H1 (cell line): ENCODE data around the gene GALNT17. TPM values are rescaled to one million over a fixed set of nuclear protein-coding genes. Genes with fewer than 3 reads are reported as not detected.

ENCODE experiments used
- CTCF ChIA-PET: fragments of 300-600 bp; sonication (Branson Sonifier 250); formaldehyde crosslinking; loops from one replicate; lab custom pipeline; 2021; ENCODE audit not compliant: partially characterized antibody; lab: Charles Lee
- POLR2A ChIA-PET: fragments of 300-600 bp; sonication (Branson Sonifier 250); formaldehyde crosslinking; loops from one replicate; lab custom pipeline; 2021; ENCODE audit warnings: inconsistent platforms; ENCODE audit not compliant: partially characterized antibody; lab: Charles Lee
- DNase-seq, 2 experiments: peaks; one replicate each; pipeline versions ENCODE4 v3.0.0 to v3.0.0-alpha.2; 2010 to 2022; ENCODE audit warnings: low spot score in 2 of 2, low read depth in 1 of 2, mixed read lengths in 1 of 2
- FAIRE-seq: peaks from 2 replicates; lab custom pipeline; 2011; peaks lifted over from hg19 to GRCh38; lab: Jason Lieb, UNC
- H2AFZ ChIP-seq: 2 replicates; pipeline ENCODE4 v1.8.1; 2012; ENCODE audit warnings: low read length, inconsistent platforms
- H2AK5ac ChIP-seq: 2 replicates; pipeline ENCODE4 v1.6.1; 2013; ENCODE audit warnings: low read depth, low read length
- H2BK120ac ChIP-seq: replicated peaks from 2 replicates; pipeline ENCODE3; 2013; ENCODE audit warnings: low read depth, low read length, inconsistent platforms
- H2BK12ac ChIP-seq: 2 replicates; pipeline ENCODE4 v1.6.1; 2013; ENCODE audit warnings: low read depth, low read length
- H2BK15ac ChIP-seq: 2 replicates; pipeline ENCODE4 v1.6.1; 2013; ENCODE audit warnings: low read length
- H2BK20ac ChIP-seq: 2 replicates; pipeline ENCODE4 v1.6.1; 2013; ENCODE audit warnings: low read length
- H2BK5ac ChIP-seq: 2 replicates; pipeline ENCODE4 v1.6.1; 2013; ENCODE audit warnings: low read depth, low read length
- H3K14ac ChIP-seq: 2 replicates; pipeline ENCODE4 v1.6.1; 2013; ENCODE audit warnings: inconsistent platforms; ENCODE audit not compliant: insufficient read length
- H3K18ac ChIP-seq: 2 replicates; pipeline ENCODE4 v1.6.1; 2013; ENCODE audit warnings: low read length; ENCODE audit errors: extremely low read depth
- H3K23ac ChIP-seq: 2 replicates; pipeline ENCODE4 v1.6.1; 2013; ENCODE audit warnings: inconsistent platforms; ENCODE audit not compliant: insufficient read length
- H3K23me2 ChIP-seq: 2 replicates; pipeline ENCODE4 v1.6.1; 2013; ENCODE audit warnings: low read depth, low read length
- H3K27ac ChIP-seq: 2 replicates; pipeline ENCODE4 v1.6.1; 2011; ENCODE audit warnings: low read depth, low read length, inconsistent platforms
- H3K27me3 ChIP-seq, 4 experiments: replicated peaks in 1 of 4; 1 replicate in 1 of 4; 2 replicates in 3 of 4; pipeline versions ENCODE4 v1.6.1 to v1.8.1; 2011 to 2013; ENCODE audit warnings: low read length in 3 of 4, mild to moderate bottlenecking in 3 of 4, inconsistent platforms in 2 of 4, mixed read lengths in 2 of 4, moderate library complexity in 1 of 4; ENCODE audit not compliant: control insufficient read depth in 3 of 4, insufficient read depth in 3 of 4; ENCODE audit errors: extremely low read depth in 1 of 4
- H3K36me3 ChIP-seq, 4 experiments: 2 replicates each; pipeline versions ENCODE4 v1.6.1 to v1.8.1; 2011 to 2013; ENCODE audit warnings: mild to moderate bottlenecking in 4 of 4, low read length in 3 of 4, moderate library complexity in 2 of 4, control low read depth in 1 of 4, inconsistent platforms in 1 of 4; ENCODE audit not compliant: insufficient read depth in 4 of 4, control insufficient read depth in 2 of 4
- H3K4ac ChIP-seq: replicated peaks from 2 replicates; pipeline ENCODE3; 2013; ENCODE audit warnings: low read length, low read depth, mixed read lengths, inconsistent platforms; ENCODE audit not compliant: insufficient read length
- H3K4me1 ChIP-seq, 4 experiments: replicated peaks in 1 of 4; 1 replicate in 1 of 4; 2 replicates in 3 of 4; pipeline versions ENCODE4 v1.6.1 to v1.8.1; 2011 to 2013; ENCODE audit warnings: low read length in 3 of 4, inconsistent platforms in 2 of 4, mixed read lengths in 1 of 4; ENCODE audit not compliant: insufficient read depth in 4 of 4, control insufficient read depth in 3 of 4
- H3K4me2 ChIP-seq, 2 experiments: 2 replicates each; pipeline versions ENCODE4 v1.6.1 to v1.8.1; 2011 to 2013; ENCODE audit warnings: low read depth in 2 of 2, low read length in 2 of 2, control low read depth in 1 of 2, inconsistent platforms in 1 of 2, mild to moderate bottlenecking in 1 of 2; ENCODE audit not compliant: insufficient read depth in 1 of 2
- H3K4me3 ChIP-seq, 4 experiments: fragments of 200-600, 300-600 bp in 1 of 4; sonication (generic), shearing (Covaris generic), sonication (Bioruptor Twin) in 1 of 4; 2 replicates each; pipeline versions ENCODE4 v1.5.1 to v1.8.1; 2011 to 2016; ENCODE audit warnings: low read length in 4 of 4, low read depth in 3 of 4, control low read depth in 2 of 4, inconsistent platforms in 2 of 4, mild to moderate bottlenecking in 2 of 4, mixed read lengths in 1 of 4, moderate library complexity in 1 of 4; ENCODE audit not compliant: insufficient read depth in 2 of 4; ENCODE audit errors: extremely low read depth in 1 of 4
- H3K56ac ChIP-seq: replicated peaks from 2 replicates; pipeline ENCODE3; 2013; ENCODE audit warnings: low read depth, mild to moderate bottlenecking, mixed read lengths, low read length, inconsistent platforms; ENCODE audit not compliant: insufficient read length
- H3K79me1 ChIP-seq: 2 replicates; pipeline ENCODE4 v1.6.1; 2013; ENCODE audit warnings: low read depth, low read length, control low read depth
- H3K79me2 ChIP-seq, 2 experiments: 2 replicates each; pipeline versions ENCODE4 v1.6.1 to v1.8.1; 2012 to 2013; ENCODE audit warnings: low read length in 2 of 2, mild to moderate bottlenecking in 2 of 2, inconsistent platforms in 1 of 2; ENCODE audit not compliant: insufficient read depth in 2 of 2, control insufficient read depth in 1 of 2
- H3K9ac ChIP-seq, 4 experiments: replicated peaks in 1 of 4; 1 replicate in 1 of 4; 2 replicates in 3 of 4; pipeline versions ENCODE4 v1.6.1 to v1.8.1; 2011 to 2013; ENCODE audit warnings: low read depth in 3 of 4, low read length in 3 of 4, control low read depth in 2 of 4, mild to moderate bottlenecking in 2 of 4, moderate library complexity in 2 of 4, inconsistent platforms in 1 of 4; ENCODE audit errors: extremely low read depth in 1 of 4
- H3K9me3 ChIP-seq, 2 experiments: 2 replicates each; pipeline versions ENCODE4 v1.6.1 to v1.8.1; 2012 to 2013; ENCODE audit warnings: mild to moderate bottlenecking in 2 of 2, moderate library complexity in 2 of 2, control low read depth in 1 of 2, inconsistent platforms in 1 of 2, low read depth in 1 of 2, low read length in 1 of 2, mixed read lengths in 1 of 2; ENCODE audit not compliant: insufficient read depth in 2 of 2
- H4K20me1 ChIP-seq, 2 experiments: replicated peaks in 1 of 2; 2 replicates each; pipeline versions ENCODE3 to v1.8.1; 2011 to 2013; ENCODE audit warnings: inconsistent platforms in 2 of 2, low read length in 2 of 2, mild to moderate bottlenecking in 1 of 2; ENCODE audit not compliant: insufficient read depth in 2 of 2, control insufficient read depth in 1 of 2
- H4K5ac ChIP-seq: 2 replicates; pipeline ENCODE4 v1.6.1; 2013; ENCODE audit warnings: low read length, low read depth, mixed read lengths, inconsistent platforms; ENCODE audit not compliant: insufficient read length
- H4K8ac ChIP-seq: 2 replicates; pipeline ENCODE4 v1.8.0; 2013; ENCODE audit warnings: mild to moderate bottlenecking, moderate library complexity, low read length, inconsistent platforms; ENCODE audit not compliant: insufficient read depth; ENCODE audit errors: extremely low read depth
- H4K91ac ChIP-seq: replicated peaks from 2 replicates; pipeline ENCODE3; 2013; ENCODE audit warnings: low read length, mixed read lengths, inconsistent platforms; ENCODE audit not compliant: insufficient read length
- CEBPB ChIP-seq: IDR thresholded peaks from 2 replicates; pipeline ENCODE4 v1.6.1; 2012; ENCODE audit warnings: low read depth, low read length
- CTBP2 ChIP-seq: IDR thresholded peaks from 2 replicates; pipeline ENCODE4 v1.7.0; 2011; ENCODE audit warnings: borderline replicate concordance, mild to moderate bottlenecking, moderate library complexity, mixed read lengths, low read length; ENCODE audit not compliant: insufficient read depth, insufficient read length
- GTF2F1 ChIP-seq: IDR thresholded peaks from 2 replicates; pipeline ENCODE4 v1.6.1; 2012; ENCODE audit warnings: low read depth, low read length, improper control_type of control experiment, borderline replicate concordance
- HDAC6 ChIP-seq: IDR thresholded peaks from one replicate; pipeline ENCODE4 v1.7.1; 2012; ENCODE audit warnings: low read depth, mild to moderate bottlenecking, inconsistent platforms, low read length, moderate library complexity
- WGBS, 2 experiments: shearing (Covaris generic) in 1 of 2; methylation state at CpG; one replicate each; pipeline versions ENCODE4 v1.1.6 to v1.1.7; 2013 to 2015; ENCODE audit warnings: low lambda C conversion rate in 2 of 2, mixed read lengths in 2 of 2, inconsistent platforms in 1 of 2, low coverage in 1 of 2, missing lambda C conversion rate in 1 of 2; ENCODE audit not compliant: insufficient replicate concordance in 2 of 2, insufficient coverage in 1 of 2, insufficient read length in 1 of 2; ENCODE audit errors: extremely low coverage in 1 of 2, missing lambda C conversion rate in 1 of 2; 5-methylcytosine and 5-hydroxymethylcytosine counted together
- polyA plus RNA-seq, 7 experiments: library from polyadenylated mRNA; depleted of rRNA in 3 of 7; stranded (reverse) in 5 of 7; unstranded in 2 of 7; fragments of >200 nt in 5 of 7; fragments of 200-250 nt in 2 of 7; gene quantifications; 1 replicate in 5 of 7; 2 replicates in 1 of 7; 4 replicates in 1 of 7; pipeline versions ENCODE4 v1.2.1 to v1.2.3, GENCODE V29; 2011 to 2013; ENCODE audit warnings: missing spikeins in 2 of 7, mixed read lengths in 2 of 7
- total RNA-seq: library from RNA; stranded (reverse); fragmentation: NEBNext Ultra II Directional; extraction: Animal tissue kit (Norgen Biotek cat#: 25700); gene quantifications from 2 replicates; pipeline ENCODE4 v1.2.1, GENCODE V29; 2021
- TF ChIP-seq, protein P1 (sequence below): IDR thresholded peaks from 2 replicates; pipeline ENCODE4 v1.6.1; 2012; ENCODE audit warnings: inconsistent platforms

GALNT17 gene
- total and polyA plus RNA-seq, 2 of the 8 experiments (the other 6 are each of a cell fraction or from before 2014, with no cell fraction given): 37.7 to 47.0 TPM

DNA sequence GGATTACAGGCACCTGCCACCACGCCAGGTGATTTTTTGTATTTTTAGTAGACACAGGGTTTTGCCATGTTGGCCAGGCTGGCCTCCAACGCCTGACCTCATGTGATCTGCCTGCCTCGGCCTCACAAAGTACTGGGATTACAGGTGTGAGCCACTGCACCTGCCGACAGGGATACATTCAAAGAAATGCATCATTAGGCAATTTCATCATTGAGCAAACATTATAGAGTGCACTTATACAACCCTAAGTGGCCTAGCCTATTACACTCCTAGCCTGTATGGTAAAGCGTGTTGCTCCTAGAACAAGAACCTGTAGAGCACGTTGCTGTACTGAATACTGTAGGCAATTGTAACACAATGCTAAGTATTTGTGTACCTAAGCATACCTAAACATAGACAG lies 350.3 kb downstream of the GALNT17 start:
- Histone ChIP-seq H3K56ac (no peak overlapping the region), H3K27me3 (no peaks in the 10 kb centered on the region), H4K8ac (no peak overlapping the region), H3K4me1 (peaks cover 0 to 5% (median 0%) of the 10 kb centered on the region in 4 experiments; a peak in 2 of 7 replicates), H3K23me2 (no peaks in the 10 kb centered on the region), H2BK12ac (0 out of 2 replicates have a peak overlapping the region, but pooled peaks have one; percentile 53), H3K27ac (no peak overlapping the region), H3K36me3 (no peaks in the 10 kb centered on the region; a peak in 1 of 8 replicates), H3K79me1 (no peaks in the 10 kb centered on the region), H4K5ac (no peak overlapping the region), H4K20me1 (no peaks in the 10 kb centered on the region), H3K9ac (no peak overlapping the region), H3K9me3 (no peaks in the 10 kb centered on the region), H4K91ac (peak overlapping the region; percentile 27), H3K18ac (no peak overlapping the region), H3K4me2 (no peak overlapping the region), H3K4ac (no peak overlapping the region), H3K79me2 (no peaks in the 10 kb centered on the region; a peak in 1 of 4 replicates), H2AFZ (no peak overlapping the region), H3K23ac (no peak overlapping the region), H3K4me3 (no peak overlapping the region), H2BK20ac (no peak overlapping the region), H2BK5ac (peak overlapping the region; percentile 72), H2BK120ac (no peak overlapping the region), H2BK15ac (peak overlapping the region; percentile 67; the same call in 1 of the 2 replicates), H2AK5ac (peak overlapping the region; percentile 47; the same call in 1 of the 2 replicates), H3K14ac (no peak overlapping the region)
- ChIA-PET CTCF (no interaction called here), POLR2A (interaction anchor here (0.6 to 0.8 kb wide), 2 partner anchors 23 to 25 kb away, joined by 3 read pairs; no protein-coding TSS in a partner anchor)
- DNase-seq (no peak), FAIRE-seq (no peak)
- 87% methylated on average over 6 of the region's 6 CpGs; no CpG with 5 or more reads in 1 of the 2 experiments for WGBS, 2 experiments
- no peak for TF ChIP-seq CTBP2
- no peak for TF ChIP-seq CEBPB
- TF ChIP-seq HDAC6: no peak
- no peak for TF ChIP-seq GTF2F1
- TF ChIP-seq, protein P1, sequence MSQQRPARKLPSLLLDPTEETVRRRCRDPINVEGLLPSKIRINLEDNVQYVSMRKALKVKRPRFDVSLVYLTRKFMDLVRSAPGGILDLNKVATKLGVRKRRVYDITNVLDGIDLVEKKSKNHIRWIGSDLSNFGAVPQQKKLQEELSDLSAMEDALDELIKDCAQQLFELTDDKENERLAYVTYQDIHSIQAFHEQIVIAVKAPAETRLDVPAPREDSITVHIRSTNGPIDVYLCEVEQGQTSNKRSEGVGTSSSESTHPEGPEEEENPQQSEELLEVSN: no peak
